Erythroblast (primary cell): ENCODE data around the gene FBLN5.

Experiments
- GATA1 ChIP-seq: IDR thresholded peaks from 2 replicates; pipeline ENCODE4 v1.6.1; 2011; ENCODE audit warnings: low read depth, mild to moderate bottlenecking, control low read depth, low read length, moderate library complexity
- POLR2A ChIP-seq: IDR thresholded peaks from 2 replicates; pipeline ENCODE4 v1.6.1; 2011; ENCODE audit warnings: mild to moderate bottlenecking, low read length

GRCh38 chr14:91947475-91948184 is at the start of gene FBLN5:
- TF ChIP-seq POLR2A (no peak), GATA1 (no peak)
